HG03432 (cell line): Measurements from ENCODE around the gene POU4F1.

ENCODE experiments used
- ATAC-seq: cut with Tn5 transposase; IDR thresholded peaks from one replicate; pipeline ENCODE4 v1.9.1; 2021; ENCODE audit warnings: mild to moderate bottlenecking, moderate library complexity; ENCODE audit not compliant: unreplicated experiment

The POU4F1 gene

DNA sequence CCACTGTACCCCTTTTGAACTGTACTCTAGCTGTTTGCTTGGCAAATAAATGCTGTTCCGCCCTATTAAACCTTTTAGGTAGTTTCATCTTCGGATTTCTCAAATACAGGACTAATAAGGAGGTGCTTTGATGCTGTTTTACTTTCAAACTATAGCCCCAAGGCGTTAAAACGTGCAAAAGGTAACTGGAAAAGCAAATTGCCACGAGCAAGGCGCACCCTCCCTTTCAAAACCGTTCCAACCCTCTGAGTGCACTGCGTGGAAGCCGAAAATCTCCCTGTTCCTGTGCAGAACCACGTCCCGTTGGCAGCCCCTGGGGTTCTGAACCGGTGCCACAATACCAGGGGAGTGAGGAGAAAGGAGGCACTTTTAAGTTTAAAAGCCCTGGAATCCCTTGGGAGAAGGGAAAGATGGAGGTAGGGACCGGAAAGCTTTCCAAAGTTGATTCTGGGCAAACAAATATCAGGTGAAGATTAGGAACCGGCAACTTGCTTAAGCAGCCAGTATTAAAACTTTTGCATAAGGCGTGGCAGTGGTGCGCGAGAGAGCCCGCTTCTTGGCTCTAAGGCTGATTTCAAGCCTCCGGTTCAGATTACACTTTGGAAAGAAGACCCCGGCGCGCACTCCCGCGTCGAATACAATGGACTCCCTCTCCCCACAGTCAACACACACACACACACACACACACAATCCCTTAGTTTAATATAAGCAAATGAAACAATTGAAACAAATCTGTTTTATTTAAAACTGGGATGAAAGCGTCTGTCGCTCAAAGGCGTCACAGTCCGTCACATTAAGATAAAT lies 9.5 kb downstream of the POU4F1 start:
- ATAC-seq, result no peak

DNA sequence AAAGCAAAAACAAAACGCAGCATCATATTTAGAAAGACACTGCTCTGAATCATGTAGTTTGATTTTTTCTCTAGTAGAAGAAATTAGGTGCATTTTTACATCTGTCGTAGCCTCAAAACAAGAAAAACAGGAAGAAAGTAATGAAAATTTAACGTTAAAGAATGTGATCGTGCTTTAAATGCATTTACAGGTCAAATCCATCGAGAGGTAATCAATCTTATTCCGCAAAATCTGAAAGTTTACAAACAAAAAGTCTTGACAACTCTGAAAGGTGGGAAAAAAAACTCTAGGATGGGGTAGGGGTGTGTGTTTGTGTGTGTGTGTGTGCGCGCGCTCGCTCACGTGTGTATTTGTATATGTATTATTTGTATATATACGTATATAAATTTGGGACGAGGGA lies 10.2 kb downstream of the POU4F1 start:
- no peak for ATAC-seq

DNA sequence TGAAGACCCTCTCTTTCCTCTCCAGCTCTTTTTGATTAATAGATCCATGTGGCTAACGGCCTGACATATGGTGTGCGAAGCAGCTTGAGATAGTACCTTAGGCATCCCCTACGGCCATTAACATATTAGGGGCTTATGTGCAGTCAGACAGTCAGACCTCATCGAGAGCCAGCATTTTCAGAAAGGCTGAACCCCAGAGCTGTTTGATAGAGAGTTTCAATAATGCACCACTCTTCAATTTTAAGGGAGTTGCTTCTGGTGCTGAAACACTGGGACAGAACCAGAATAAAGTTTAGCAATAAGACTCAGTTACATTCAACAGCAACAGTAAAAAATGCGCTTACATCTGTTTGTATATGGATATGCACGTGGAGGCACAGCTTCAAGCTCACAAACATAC lies 10.8 kb downstream of the POU4F1 start:
- no peak for ATAC-seq

DNA sequence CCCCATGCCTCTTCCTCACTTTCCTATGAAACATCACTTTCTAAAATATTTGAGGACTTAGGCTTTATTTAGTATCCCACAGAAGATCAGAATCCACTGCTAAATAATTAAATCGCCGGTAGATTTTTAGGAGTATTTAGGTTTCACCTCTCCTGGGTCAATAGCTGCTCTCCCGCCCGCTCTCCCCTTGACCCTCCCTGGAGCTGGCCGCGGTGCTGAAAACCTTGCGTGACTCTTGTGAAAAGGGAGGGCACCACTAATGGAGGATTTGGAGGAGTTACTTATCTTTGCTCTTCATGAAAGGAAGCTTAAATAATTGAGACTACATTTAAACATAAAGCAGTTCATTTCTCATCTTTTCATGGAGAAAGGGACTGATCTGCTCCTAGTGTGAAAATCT lies 14.1 kb downstream of the POU4F1 start:
- no peak for ATAC-seq

DNA sequence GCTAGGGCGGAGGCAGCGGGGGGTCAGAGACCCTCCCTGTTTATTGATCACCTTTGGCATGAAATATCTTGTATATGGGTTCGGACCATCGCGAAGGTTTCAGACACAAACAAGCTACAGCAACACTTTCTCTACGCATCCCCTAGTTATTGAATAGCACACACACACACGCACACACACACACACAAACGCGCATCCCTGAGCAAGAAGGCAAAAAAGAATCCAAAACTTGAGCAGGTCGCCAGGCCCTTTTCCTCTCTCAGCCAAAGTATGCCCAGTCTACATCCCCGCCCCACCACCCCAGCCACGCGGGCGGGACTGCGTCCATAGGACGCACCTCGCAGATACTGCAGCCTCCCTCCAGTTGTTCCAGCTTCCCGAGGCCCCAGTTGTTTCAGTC lies 16.0 kb downstream of the POU4F1 start:
- ATAC-seq, result no peak

DNA sequence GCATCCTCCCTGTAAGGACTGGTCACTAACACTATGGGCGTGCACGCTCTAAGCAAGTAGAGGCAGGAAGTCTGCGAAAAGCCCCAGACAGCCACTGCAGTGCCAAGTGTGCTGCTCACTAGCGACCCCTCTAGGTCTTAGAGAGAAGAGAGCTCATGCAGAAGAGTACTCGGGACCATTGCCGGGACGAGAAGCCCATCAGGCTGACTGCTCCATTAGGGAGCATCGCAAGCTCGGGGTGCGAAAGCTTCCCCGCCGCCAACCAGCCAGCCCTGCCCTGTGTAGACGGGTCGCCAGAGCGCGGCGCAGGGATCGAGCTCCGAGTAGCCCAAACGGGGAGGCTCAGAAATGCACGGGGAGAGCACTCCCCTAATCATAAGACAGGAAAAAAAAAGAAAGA lies 16.6 kb downstream of the POU4F1 start:
- ATAC-seq, result no peak

DNA sequence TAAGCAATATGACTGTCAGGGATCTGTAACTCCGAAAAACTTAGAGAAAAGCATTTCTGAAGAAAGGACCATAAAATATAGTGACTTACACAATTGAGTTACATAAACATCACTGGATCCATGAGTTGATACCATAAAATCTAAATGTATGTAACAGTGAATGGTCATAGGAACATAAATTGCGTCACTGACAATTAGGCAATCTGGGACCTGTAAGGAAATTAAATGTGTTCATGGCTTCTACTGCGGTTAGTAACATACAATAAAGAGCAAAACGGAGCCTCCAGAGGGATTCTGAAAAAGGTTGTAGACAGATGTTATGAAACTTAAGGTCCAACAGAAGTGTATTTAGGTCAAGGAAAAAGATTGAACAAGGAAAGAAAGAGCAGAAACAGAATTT lies 27.1 kb downstream of the POU4F1 start:
- no peak for ATAC-seq

DNA sequence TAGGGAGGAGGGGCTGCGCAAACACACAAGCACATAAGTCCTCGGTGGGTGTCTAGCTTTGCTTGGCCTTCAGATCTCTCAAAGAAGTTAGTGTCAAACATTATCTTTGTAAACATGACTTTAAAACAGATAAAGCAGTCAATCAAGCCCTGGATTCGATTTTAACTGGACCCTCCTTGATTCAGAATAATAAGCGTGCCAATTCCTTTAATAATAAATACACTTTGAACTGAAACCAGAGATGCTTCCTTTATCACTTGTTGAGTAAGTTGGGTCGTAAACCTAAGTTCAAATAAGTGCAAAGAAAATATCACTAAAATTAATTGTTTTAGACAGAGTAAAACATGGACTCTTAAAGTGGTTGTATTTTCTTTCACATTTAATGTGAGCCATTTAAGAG lies 30.9 kb downstream of the POU4F1 start:
- ATAC-seq, result no peak

DNA sequence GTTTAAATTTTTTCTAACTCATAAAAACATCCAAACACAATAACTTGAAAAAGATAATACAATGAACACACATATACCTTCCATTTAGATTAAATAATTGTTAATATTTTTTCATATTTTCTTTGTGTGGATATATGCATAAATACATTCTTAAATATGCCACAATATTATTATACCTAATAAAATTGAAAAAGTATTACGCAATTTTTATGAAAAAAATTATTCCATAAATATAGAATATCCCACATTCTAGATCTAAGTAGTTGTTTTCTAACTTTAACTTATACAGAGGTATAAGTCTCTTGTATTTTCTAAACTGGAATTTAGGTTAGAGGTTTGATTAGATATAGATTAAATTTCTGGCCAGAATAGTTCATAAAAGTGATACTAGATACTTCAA lies 34.3 kb downstream of the POU4F1 start:
- ATAC-seq, result no peak

DNA sequence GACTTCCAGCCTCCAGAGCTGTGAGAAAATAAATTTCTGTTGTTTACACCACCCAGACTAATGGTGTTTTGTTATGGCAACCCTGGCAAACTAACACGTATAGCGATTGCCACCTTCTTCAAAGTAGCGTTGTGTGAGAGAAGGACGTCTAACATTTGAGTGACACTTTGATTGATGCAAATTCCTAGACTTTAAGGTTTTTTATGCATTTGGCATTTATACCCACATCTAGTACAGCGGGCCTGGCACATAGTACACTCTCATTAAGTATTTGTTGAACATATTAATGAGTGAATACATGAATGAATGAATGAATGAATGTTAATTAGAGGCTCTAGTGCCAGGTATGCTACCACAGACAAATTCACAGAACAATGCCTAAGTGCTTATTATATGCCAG lies 36.7 kb downstream of the POU4F1 start:
- no peak for ATAC-seq

DNA sequence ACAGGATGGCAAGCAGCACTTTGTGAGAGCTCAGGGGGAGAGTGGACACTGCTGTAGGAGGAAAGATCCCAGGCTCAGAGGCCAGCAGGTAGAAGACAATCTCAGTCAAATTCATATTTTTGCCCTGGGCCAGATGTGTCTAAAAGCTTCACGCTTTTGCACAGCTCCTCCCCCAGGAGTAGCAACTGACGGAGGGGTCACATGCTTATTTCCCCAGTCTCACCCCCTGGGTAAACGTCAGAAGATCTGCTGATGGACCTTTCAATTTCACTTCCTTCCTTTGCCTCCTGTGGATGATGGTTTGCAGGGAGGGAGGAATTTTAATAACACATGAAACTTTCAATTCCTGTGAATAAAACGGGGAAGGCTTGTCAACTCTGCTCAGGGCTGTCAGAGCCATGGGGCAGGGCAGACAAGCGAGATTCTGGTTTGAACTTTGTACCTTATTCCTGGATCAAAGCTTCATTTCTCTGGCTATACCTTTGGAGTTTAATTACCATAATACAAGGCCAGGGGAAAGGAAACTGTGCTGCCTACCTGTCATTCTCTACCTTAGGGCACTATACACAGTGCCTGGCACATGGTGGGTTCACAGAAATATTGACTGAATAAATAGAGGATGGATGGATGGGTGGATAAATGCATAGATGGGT lies 41.0 kb downstream of the POU4F1 start:
- no peak for ATAC-seq
